HG03095 (cell line): ENCODE data around the gene LCN12.

ENCODE experiments used
- ATAC-seq: cut with Tn5 transposase; IDR thresholded peaks from one replicate; pipeline ENCODE4 v1.9.1; 2021; ENCODE audit warnings: moderate library complexity; ENCODE audit not compliant: unreplicated experiment

LCN12 gene, protein sequence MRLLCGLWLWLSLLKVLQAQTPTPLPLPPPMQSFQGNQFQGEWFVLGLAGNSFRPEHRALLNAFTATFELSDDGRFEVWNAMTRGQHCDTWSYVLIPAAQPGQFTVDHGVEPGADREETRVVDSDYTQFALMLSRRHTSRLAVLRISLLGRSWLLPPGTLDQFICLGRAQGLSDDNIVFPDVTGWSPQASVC

DNA sequence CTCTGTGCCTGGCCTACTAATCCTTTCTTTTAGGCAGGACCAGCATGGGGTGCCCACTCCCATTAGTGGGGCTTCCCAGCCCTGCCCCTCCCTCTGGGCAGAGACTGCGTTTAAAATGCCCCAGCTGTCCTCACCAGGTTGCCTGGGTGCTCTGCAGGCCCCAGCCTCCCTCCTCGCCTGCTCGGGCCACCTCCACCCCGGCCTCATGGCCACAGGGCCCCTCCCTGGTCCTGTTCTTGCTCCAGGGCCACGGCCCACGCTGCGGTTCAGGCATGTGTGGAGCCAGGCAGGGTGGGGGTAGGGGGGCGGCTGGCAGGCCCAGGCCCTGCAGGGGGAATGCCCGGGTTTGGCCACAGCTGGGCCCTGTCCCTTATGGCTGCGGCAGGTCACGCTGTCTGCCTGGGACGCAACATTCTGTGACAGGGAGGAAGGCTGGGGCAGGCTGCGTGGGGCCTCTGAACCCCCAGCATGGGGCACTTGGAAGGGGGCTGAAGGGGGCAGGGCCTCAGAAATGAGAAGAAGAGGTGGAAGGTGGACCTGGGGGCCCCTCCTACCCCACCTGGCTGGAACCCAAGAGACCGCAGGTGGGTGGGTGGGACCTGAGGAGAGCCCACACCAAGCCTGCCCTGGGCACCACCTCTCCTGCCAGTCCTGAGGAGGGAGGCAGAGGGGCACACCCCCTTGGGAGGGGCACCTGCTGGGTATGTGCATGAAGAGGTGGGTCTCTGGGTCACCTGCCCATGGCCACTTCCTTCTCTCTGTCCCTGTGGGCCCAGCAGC lies at the start of gene LCN12:
TSS of gene LCN12 (plus strand) at position 733 of the 780 bp plus-strand sequence. CDS start 55 bp downstream, outside the sequence.
- no peak for ATAC-seq

DNA sequence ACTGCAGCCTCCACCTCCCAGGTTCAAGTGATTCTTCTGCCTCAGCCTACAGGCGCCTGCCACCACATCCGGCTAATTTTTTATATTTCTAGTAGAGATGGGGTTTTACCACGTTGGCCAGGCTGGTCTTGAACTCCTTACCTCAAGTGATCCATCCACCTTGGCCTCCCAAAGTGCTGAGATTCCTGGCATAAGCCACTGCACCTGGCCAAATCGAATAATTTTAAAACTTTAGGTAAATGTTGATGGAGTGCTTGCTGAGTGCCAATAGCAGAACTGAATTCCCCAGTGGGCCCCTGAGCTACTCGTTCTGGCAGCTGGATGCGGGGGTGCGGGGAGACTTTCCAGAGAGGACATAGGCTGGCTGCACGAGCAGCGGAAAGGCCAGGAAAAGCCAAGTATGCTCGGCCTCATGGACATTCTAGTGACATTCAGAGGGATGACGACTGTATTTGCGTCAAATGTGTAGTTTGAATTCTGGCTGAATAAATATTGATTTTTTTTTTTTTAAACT lies 49.0 kb upstream of the LCN12 start:
- no peak for ATAC-seq

DNA sequence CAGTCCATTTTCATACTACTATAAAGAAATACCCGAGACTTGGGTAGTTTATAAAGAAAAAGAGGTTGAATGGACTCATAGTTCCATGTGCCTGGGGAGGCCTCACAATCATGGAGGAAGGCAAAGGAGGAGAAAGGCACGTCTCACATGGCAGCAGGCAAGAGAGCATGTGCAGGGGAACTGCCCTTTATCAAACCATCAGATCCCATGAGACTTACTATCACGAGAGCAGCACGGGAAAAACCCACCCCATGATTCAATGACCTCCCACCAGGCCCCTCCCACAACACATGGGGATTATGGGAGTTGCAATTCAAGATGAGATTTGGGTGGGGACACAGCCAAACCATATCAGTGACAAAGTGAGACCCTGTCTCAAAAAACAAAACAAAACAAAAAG lies 45.8 kb upstream of the LCN12 start:
- no peak for ATAC-seq

DNA sequence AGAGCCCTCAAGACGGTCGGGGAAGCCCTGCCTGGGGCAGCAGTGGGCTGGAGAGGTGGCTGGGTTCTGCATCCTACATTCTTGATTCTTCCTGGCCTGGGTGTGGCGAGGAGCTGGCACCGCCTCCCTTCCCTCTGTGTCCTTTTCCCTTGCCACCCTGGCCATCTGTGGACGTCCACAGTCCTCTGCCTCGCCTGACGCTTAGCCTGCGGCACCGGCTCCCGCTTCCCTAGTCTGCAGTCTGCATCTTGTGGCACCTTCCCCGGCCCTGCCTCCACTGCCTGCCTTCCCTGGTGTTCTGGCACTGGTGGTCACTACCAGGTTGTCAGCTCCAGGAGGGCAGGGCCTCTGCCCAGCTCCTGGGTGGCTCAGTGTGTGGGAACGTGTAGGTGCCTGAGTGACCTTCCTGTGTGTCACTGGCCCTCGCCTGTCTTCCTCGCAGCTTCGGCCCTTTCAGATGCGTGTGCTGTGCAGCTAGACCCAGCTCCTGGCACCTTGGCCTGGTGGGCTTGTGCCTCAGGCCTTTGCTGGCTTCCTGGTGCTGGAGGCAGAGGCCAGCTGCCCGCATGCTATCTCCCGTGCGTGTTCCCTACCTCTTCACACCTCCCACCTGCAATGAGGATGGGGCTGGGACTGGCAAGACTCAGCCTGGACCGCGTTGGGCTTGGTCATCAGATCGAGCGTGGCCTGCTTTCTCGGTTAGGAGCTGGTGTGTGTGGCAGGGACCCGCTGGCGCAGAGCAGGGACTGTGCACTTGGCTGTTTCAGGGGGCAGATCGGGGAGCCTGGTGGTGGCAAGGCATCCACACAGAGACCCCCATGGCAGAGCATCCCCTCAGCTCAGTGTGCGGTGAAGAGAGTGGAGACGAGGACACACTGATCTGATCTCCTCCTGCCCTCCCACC lies 44.8 kb upstream of the LCN12 start:
- no peak for ATAC-seq

DNA sequence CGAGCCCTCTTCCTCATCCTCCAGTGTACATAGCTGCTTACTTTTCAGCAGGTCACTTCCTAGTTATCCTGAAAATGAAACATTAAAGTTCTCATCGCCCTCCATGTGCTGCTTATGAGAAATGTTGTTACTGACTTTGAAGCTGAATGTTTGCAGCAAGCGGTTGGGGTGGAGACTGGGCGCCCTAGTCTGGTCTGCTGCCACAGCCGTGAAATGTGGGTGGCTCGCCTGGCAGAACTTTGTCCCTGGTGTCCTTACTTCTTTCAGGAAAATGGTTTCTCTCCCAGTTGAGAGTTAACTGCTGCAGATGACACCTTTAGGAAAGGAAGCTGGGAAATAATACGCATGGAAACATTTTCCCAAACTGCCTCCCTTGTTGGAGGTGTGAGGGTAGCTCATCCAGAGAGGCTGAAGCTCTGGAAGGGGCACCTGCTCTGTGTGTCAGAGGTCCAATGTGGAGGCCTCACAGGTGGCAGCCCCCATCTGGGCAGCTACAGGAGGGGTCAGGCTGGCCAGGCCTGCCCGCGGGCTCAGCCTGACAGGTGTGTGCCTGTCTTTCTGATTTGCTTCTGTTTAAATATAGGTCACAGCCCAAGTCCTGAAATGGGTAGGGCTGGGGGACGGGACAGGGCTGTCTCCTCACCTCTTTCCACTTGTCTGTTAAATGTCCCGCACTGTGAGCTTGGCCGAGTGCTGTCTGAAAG lies 41.7 kb upstream of the LCN12 start:
- ATAC-seq: no peak

DNA sequence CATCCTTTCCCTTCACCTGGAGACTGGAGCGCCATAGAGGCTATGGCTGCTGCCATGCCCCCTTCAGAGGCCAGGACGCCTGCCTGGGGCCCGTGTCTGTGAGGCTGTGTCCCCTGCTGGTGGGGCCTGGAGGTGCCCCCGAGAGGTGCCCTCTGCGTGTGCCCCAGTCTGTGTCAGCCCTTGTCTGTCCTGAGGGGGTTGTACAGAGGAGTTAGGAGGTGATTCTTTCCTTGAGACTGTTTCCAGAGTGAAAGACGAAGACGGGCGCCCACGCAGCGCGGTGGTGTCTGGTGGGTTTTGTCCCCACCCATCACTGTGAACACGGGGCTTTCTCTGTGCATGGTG lies 41.2 kb upstream of the LCN12 start:
- no peak for ATAC-seq

DNA sequence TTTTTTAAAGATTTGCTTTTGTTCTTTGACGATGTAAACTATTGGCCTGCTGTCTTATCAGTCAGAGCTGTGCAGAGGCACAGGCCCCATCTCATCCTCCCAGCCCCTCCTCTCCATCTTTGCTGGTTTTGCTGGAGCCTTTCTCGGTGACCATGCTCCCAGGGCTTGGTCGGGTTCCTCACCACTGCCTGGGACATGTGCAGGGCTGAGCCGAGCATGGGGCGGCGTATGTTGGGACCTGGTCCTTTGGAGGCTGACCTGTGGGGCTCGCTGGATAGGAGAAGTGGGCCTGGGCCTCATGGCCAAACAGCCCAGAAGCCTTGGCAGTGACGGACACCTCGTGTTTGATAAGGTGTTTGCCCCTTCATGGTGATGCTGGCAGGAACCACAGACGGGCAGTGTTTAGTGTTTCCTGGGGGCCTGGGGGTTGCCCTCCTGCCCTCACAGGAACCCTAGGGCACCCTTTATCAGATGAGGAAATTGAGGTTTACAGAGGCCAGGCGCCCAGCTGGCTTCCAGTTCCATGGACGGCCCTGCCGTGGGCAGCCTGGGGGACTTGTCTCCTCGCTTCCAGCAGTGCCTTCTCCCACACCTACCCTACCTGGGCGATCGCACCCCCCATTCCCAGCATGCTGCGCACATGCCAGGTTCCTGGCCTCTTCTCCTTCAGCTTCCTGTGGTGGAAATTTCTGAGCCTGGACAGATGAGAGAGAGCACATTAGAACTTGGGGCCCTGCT lies 38.2 kb upstream of the LCN12 start:
- no peak for ATAC-seq

DNA sequence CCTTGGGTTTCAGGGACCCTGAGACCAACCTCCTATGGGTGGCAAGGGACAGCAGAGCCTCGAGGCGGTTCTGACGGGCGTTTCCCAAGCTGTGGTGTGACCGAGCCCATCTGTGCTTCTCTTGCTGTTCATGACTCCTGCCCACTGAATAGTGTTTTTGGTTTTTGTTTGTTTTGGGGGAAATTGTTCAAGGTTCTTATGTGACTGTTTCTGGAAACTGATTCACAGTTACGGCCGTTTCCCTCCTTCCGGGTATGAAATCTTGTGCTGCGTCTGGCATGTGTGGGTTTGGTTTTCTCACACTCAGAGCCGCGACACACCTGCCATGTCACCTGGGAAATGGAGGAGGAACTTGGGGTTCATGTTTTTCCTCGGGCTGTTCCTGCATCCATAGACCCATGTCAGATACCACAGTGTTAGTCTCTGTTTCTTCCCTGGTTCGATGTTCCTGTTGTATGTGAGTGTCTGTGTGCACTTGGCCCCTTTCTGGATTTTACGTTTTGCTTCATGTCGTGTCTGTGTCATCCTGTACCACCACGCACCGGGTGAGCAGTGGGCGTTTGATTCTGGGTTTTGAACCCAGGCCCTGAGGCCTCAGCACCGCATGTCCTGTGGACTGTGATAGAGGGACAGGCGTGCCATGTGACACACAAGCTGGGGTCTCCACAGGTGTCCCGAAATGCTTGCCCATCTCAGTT lies 36.3 kb upstream of the LCN12 start:
- ATAC-seq: no peak

DNA sequence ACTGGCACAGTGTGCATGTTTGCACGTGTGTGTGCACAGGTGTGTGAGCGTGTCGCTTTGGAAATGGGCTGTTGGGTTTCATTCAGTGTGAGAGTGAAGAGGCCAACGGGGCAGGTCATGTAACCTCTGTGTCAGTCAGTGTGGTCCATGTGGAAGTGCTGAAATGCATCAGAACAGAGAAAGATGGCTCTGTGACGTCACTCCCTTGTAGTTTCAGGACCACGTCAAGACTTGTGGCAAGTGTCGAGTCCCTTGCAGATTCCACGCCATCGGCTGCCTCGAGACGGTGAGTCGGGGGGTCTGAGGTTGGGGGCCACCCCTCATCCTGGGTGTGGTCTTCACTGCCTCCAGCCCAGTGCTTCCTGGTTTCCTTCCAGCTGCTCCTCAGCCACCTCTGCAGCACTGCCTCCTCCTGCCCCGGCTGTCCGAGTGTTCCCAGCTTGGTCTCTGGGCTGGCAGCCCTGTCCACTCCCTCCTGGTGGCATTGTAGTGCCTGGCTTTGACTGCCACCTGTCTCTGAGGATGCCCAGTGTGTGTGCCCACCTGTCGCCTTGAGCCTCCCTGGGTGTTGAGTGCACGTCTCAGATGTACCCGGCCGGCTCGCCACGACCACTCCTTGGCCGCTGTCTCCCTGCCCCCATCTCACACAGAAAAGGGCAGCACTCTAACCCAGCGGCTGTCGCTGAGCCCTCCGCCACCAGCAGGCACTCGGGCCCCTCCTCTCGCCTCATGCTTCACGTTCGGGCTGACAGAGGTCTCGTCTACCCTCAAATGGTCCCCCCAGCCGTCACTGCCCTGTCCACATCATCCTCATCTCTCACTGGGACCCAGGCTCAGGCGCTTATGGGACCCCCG lies 35.5 kb upstream of the LCN12 start:
- no peak for ATAC-seq

DNA sequence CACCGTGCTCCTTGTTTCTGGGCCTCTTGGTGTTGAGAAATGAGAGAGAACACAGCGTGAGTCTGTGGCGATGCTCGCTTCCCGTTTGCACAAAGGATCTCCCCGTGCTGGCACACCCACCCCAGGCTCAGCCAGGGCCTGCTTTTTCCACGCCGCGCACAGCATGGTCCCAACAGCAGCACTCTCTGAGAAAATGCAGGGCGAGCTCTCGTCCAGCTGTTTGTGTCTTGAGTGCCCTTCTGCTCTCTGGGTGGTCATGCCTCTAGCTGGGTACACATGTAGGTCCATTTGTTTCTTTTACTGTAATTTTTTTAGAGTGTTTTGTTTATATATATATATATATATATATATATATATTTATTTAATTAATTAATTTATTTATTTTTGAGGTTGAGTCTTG lies 34.2 kb upstream of the LCN12 start:
- no peak for ATAC-seq

DNA sequence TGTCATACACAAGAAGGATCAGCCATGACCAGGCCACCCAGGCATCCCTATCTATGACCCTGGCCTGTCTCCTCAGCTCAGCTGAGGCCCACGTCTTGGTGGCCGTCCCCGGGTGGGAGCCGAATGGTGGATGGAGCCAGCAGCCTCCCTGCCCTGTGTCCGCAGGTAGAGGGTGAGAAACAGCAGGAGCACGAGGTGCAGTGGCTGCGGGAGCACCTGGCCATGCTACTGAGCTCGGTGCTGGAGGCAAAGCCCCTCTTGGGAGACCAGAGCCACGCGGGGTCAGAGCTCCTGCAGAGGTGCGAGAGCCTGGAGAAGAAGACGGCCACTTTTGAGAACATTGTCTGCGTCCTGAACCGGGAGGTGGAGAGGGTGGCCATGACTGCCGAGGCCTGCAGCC lies 32.0 kb upstream of the LCN12 start:
- ATAC-seq: no peak

DNA sequence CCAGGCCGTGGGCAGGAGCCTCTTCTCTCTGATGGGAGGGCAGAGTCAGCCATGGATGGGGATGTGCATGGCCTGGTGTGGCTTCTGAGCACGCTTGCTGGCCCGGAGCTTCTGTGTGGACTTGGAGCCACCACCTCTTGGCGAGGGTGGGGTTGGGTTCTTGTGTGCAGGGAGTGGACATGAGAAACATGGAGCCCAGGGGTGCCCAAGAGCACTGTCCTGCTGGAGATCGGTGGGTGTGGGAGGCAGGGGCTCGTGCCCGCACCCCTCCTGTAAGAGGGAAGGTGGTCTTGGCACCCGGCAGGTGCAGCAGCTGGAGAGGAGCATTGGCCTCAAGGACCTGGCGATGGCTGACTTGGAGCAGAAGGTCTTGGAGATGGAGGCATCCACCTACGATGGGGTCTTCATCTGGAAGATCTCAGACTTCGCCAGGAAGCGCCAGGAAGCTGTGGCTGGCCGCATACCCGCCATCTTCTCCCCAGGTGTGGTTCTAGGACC lies 31.3 kb upstream of the LCN12 start:
- no peak for ATAC-seq

DNA sequence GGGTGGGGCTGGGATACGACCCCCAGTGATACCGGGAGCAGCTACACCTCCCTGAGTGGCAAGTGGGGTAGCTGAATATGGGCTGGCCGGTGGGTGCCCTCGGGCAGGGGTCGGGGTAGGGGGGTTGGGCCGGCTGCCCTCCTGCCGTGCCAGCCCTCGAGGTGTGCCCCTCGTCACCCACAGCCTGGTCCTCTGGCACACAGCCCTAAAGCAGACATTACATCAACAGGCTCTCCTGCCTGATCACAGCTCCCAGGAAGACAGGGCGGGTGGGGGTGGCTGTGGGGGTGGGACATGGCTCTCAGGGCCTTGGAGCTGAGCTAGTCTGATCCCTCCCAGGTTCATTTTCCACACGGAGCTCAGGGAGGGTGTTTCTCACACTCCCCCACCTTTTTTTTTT lies 30.8 kb upstream of the LCN12 start:
- no peak for ATAC-seq

DNA sequence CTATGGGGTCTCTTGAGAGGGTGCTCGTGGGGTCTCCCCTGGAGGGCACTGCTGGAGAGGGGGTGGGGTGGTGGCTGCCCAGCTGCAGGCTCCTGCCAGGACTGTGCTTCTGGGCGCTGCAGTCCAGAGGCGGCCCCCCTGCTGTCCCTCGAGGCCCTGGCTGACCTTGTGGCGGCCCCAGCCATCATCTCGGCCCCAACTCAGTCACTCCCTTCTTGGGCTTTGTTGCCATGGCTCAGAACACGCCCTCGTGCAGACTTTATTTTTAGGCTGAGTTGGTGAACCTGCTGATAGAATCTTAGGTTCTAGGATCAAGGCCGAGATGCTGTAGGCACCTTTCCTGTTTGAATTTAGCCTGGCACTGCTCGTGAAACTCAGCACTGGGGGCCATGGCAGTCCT lies 30.4 kb upstream of the LCN12 start:
- no peak for ATAC-seq

DNA sequence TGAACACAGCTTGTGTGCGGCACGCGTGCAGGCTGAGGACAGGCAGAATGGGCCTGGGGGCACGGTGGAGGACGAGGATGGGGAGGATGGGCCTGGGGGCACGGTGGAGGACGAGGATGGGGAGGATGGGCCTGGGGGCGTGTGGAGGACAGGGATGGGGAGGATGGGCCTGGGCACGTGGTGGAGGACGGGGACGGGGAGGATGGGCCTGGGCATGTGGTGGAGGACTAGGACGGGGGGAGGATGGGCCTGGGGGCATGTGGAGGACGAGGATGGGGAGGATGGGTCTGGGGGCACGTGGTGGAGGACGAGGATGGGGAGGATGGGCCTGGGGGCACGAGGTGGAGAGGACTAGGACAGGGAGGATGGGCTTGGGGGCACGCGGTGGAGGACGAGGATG lies 29.5 kb upstream of the LCN12 start:
- no peak for ATAC-seq

DNA sequence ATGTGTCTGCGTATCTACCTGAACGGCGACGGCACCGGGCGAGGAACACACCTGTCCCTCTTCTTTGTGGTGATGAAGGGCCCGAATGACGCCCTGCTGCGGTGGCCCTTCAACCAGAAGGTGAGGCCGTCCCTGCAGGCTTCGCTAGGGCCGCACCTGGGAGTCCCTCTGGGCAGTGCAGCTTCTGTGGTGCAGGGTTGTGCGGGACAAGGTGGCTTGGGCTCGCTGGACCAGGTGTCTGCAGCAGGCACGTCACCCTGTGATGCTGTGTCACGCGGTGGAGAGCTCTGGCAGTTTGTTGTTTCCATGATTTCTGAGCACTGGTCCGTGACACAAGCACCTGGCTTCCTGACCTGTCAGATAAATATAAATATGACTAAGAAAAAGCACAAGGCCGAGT lies 28.2 kb upstream of the LCN12 start:
- no peak for ATAC-seq

DNA sequence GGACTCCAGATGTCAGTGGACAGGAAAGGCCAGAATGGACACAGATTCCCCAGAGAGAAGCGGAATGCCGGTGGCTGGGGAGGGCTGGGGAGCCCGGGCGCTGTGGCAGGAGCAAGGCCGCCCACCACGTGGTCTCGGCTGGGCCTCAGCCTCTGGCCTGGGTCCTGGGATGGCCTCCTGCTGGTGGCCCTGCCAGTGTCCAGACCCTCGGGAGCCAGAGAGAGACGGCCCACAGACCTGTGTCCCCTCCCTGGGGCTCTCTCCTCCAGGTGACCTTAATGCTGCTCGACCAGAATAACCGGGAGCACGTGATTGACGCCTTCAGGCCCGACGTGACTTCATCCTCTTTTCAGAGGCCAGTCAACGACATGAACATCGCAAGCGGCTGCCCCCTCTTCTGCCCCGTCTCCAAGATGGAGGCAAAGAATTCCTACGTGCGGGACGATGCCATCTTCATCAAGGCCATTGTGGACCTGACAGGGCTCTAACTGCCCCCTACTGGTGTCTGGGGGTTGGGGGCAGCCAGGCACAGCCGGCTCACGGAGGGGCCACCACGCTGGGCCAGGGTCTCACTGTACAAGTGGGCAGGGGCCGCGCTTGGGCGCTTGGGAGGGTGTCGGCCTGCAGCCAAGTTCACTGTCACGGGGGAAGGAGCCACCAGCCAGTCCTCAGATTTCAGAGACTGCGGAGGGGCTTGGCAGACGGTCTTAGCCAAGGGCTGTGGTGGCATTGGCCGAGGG lies 26.5 kb upstream of the LCN12 start:
- ATAC-seq: no peak

DNA sequence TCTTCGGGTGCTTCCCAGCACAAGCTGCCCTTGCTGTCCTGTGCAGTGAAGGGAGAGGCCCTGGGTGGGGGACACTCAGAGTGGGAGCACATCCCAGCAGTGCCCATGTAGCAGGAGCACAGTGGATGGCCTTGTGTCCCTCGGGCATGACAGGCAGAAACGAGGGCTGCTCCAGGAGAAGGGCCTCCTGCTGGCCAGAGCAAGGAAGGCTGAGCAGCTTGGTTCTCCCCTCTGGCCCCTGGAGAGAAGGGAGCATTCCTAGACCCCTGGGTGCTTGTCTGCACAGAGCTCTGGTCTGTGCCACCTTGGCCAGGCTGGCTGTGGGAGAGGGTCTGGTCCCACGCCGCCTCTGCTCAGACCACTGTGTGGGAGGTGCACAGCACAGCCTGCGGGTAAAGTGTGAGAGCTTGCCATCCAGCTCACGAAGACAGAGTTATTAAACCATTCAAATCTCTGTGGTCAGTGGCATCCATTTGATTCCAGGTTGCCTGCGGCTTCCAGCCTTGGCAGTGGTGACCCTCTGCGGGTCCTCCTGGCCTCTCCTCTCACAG lies 25.8 kb upstream of the LCN12 start:
- ATAC-seq: no peak
